ENCODE data around the gene SETD7. TPM values are rescaled to one million over a fixed set of nuclear protein-coding genes. Genes with fewer than 3 reads are reported as not detected.

SETD7 gene
- total and polyA plus RNA-seq, 2 experiments from 2014 or later = 1.1 to 4.2 TPM

GRCh38 chr4:139451997-139452396 is 104.0 kb downstream of the SETD7 start:
- no peaks in the 10 kb centered on the region for H3K27me3 ChIP-seq (ENCODE audit: insufficient read depth)
- no peak for ATAC-seq

More at GRCh38 chr4:139451997-139452396, 104.0 kb downstream of the SETD7 start:
- peaks cover 40% of the 10 kb centered on the region for H3K79me2 ChIP-seq (replicated peaks; ENCODE audit: insufficient read depth)
- peaks cover 31% of the 10 kb centered on the region for H3K4me1 ChIP-seq (ENCODE audit: insufficient read depth)
- no peaks in the 10 kb centered on the region for H3K9me3 Mint-ChIP-seq
- H3K4me3 ChIP-seq = peak overlapping the region; percentile 95
- no peak for DNase-seq (ENCODE audit: low spot score)
- no peak overlapping the region for H3K27ac ChIP-seq (ENCODE audit: low read depth)
- peak overlapping the region; percentile 81 for H3K4me2 ChIP-seq
- H2AFZ ChIP-seq = no peak overlapping the region
- peak overlapping the region; percentile 96 for H3K4me3 Mint-ChIP-seq
- no peak for TF ChIP-seq ZNF331 (CRISPR knock-in tag; IDR thresholded peaks at IDR 0.05; ENCODE audit: low read depth)
- no peak for TF ChIP-seq STAT1 (IDR thresholded peaks at IDR 0.05; ENCODE audit: unreplicated experiment)
- TF ChIP-seq EZH2 (IDR thresholded peaks at IDR 0.05; ENCODE audit: low read depth, unreplicated experiment) = no peak
- no peak for TF ChIP-seq NANOG (IDR thresholded peaks at IDR 0.05; ENCODE audit: borderline replicate concordance)
- no peak for TF ChIP-seq CREB1 (CRISPR knock-in tag; IDR thresholded peaks at IDR 0.05; ENCODE audit: low read depth)
- TF ChIP-seq JUNB (IDR thresholded peaks at IDR 0.05; ENCODE audit: unreplicated experiment) = no peak
- TF ChIP-seq, protein P1, sequence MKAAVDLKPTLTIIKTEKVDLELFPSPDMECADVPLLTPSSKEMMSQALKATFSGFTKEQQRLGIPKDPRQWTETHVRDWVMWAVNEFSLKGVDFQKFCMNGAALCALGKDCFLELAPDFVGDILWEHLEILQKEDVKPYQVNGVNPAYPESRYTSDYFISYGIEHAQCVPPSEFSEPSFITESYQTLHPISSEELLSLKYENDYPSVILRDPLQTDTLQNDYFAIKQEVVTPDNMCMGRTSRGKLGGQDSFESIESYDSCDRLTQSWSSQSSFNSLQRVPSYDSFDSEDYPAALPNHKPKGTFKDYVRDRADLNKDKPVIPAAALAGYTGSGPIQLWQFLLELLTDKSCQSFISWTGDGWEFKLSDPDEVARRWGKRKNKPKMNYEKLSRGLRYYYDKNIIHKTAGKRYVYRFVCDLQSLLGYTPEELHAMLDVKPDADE (IDR thresholded peaks at IDR 0.05) = no peak
- no peak for TF ChIP-seq ZNF462 (CRISPR knock-in tag; IDR thresholded peaks at IDR 0.05)
- TF ChIP-seq REST (IDR thresholded peaks at IDR 0.05; ENCODE audit: unreplicated experiment) = no peak
- TF ChIP-seq ZNF114 (CRISPR knock-in tag; IDR thresholded peaks at IDR 0.05) = no peak
- TF ChIP-seq POLR2AphosphoS5 (IDR thresholded peaks at IDR 0.05; ENCODE audit: low read depth) = no peak
- TF ChIP-seq, protein P2, sequence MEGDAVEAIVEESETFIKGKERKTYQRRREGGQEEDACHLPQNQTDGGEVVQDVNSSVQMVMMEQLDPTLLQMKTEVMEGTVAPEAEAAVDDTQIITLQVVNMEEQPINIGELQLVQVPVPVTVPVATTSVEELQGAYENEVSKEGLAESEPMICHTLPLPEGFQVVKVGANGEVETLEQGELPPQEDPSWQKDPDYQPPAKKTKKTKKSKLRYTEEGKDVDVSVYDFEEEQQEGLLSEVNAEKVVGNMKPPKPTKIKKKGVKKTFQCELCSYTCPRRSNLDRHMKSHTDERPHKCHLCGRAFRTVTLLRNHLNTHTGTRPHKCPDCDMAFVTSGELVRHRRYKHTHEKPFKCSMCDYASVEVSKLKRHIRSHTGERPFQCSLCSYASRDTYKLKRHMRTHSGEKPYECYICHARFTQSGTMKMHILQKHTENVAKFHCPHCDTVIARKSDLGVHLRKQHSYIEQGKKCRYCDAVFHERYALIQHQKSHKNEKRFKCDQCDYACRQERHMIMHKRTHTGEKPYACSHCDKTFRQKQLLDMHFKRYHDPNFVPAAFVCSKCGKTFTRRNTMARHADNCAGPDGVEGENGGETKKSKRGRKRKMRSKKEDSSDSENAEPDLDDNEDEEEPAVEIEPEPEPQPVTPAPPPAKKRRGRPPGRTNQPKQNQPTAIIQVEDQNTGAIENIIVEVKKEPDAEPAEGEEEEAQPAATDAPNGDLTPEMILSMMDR (conservative IDR thresholded peaks at IDR 0.05; ENCODE audit: low read depth in 2 of 2) = no peak
- TF ChIP-seq EZH2phosphoT487 (IDR thresholded peaks at IDR 0.05; ENCODE audit: unreplicated experiment) = no peak
- H4K20me1 ChIP-seq (replicated peaks; ENCODE audit: insufficient read depth) = peaks cover 8% of the 10 kb centered on the region; the same call in 1 of the 2 replicates
- peaks cover 10% of the 10 kb centered on the region for H3K27me3 Mint-ChIP-seq (ENCODE audit: insufficient read depth, low read depth, poor library complexity)
- H3F3A ChIP-seq (replicated peaks; ENCODE audit: low read depth) = peaks cover 7% of the 10 kb centered on the region
- peaks cover 31% of the 10 kb centered on the region for H3K4me1 Mint-ChIP-seq
- H3K27ac Mint-ChIP-seq = no peak overlapping the region
- H3K9me2 ChIP-seq (ENCODE audit: insufficient read depth) = 0 out of 2 replicates have a peak, but pooled peaks cover 2% of the 10 kb centered on the region
- peaks cover 21% of the 10 kb centered on the region for H3K36me3 Mint-ChIP-seq (ENCODE audit: low read depth)
- H3K36me3 ChIP-seq (ENCODE audit: insufficient read depth) = no peaks in the 10 kb centered on the region
